ENCODE data around the gene EDIL3. TPM values are rescaled to one million over a fixed set of nuclear protein-coding genes. Genes with fewer than 3 reads are reported as not detected.

Gene EDIL3
- total RNA-seq, 1 experiment from 2014 or later, result 0.07 TPM

- no TSS peak for BruUV-seq (replicated peaks)
- no peak for TF ChIP-seq CTCF (IDR thresholded peaks at IDR 0.05; ENCODE audit: unreplicated experiment)
- no peak for DNase-seq
- H3K4me3 Mint-ChIP-seq (ENCODE audit: low read depth, unreplicated experiment), result no peak overlapping the region
- no peak overlapping the region for H3K27ac Mint-ChIP-seq (ENCODE audit: unreplicated experiment)
- intact Hi-C loops (cut with micrococcal nuclease; ENCODE audit: unreplicated experiment), result loop anchor here (5.0 to 10.0 kb wide), 2 partner anchors 169 to 363 kb away; partner anchors contain the start of gene HAPLN1
- no peaks in the 10 kb centered on the region for H3K4me1 Mint-ChIP-seq (ENCODE audit: low read depth, unreplicated experiment)
- CTCF ChIA-PET, result no interaction called here
- H3K36me3 Mint-ChIP-seq (ENCODE audit: insufficient read depth, unreplicated experiment), result no peaks in the 10 kb centered on the region
- no peaks in the 10 kb centered on the region for H3K9me3 Mint-ChIP-seq (ENCODE audit: low read depth, unreplicated experiment)
- no peaks in the 10 kb centered on the region for H3K27me3 Mint-ChIP-seq (ENCODE audit: unreplicated experiment)
These were observed 299.2 kb downstream of the EDIL3 start for GRCh38 chr5:84085387-84086041.

- intact Hi-C loops (cut with micrococcal nuclease; ENCODE audit: unreplicated experiment), result loop anchor here (10.0 kb wide), 1 partner anchor 174 kb away; no protein-coding TSS in a partner anchor
- no peaks in the 10 kb centered on the region for H3K4me1 Mint-ChIP-seq (ENCODE audit: low read depth, unreplicated experiment)
- CTCF ChIA-PET, result no interaction called here
- H3K36me3 Mint-ChIP-seq (ENCODE audit: insufficient read depth, unreplicated experiment), result no peaks in the 10 kb centered on the region
- DNase-seq, result no peak
- no peak overlapping the region for H3K27ac Mint-ChIP-seq (ENCODE audit: unreplicated experiment)
- BruUV-seq (replicated peaks), result no TSS peak
- H3K9me3 Mint-ChIP-seq (ENCODE audit: low read depth, unreplicated experiment), result no peaks in the 10 kb centered on the region
- no peak overlapping the region for H3K4me3 Mint-ChIP-seq (ENCODE audit: low read depth, unreplicated experiment)
- no peaks in the 10 kb centered on the region for H3K27me3 Mint-ChIP-seq (ENCODE audit: unreplicated experiment)
- no peak for TF ChIP-seq CTCF (IDR thresholded peaks at IDR 0.05; ENCODE audit: unreplicated experiment)
These were observed 303.8 kb downstream of the EDIL3 start for GRCh38 chr5:84080908-84081307.

- intact Hi-C loops (cut with micrococcal nuclease; ENCODE audit: unreplicated experiment), result no loop called here
- H3K36me3 Mint-ChIP-seq (ENCODE audit: insufficient read depth, unreplicated experiment), result no peaks in the 10 kb centered on the region
- H3K4me1 Mint-ChIP-seq (ENCODE audit: low read depth, unreplicated experiment), result no peaks in the 10 kb centered on the region
- no TSS peak for BruUV-seq (replicated peaks)
- DNase-seq, result no peak
- no peaks in the 10 kb centered on the region for H3K27me3 Mint-ChIP-seq (ENCODE audit: unreplicated experiment)
- CTCF ChIA-PET, result no interaction called here
- no peak overlapping the region for H3K27ac Mint-ChIP-seq (ENCODE audit: unreplicated experiment)
- no peak overlapping the region for H3K4me3 Mint-ChIP-seq (ENCODE audit: low read depth, unreplicated experiment)
- no peaks in the 10 kb centered on the region for H3K9me3 Mint-ChIP-seq (ENCODE audit: low read depth, unreplicated experiment)
- TF ChIP-seq CTCF (IDR thresholded peaks at IDR 0.05; ENCODE audit: unreplicated experiment), result no peak
These were observed 312.3 kb downstream of the EDIL3 start for GRCh38 chr5:84072339-84072738.

GRCh38 chr5:84069608-84070179, 315.0 kb downstream of the EDIL3 start:
- DNase-seq, result no peak
- H3K9me3 Mint-ChIP-seq (ENCODE audit: low read depth, unreplicated experiment), result no peaks in the 10 kb centered on the region
- H3K4me3 Mint-ChIP-seq (ENCODE audit: low read depth, unreplicated experiment), result no peak overlapping the region
- no peaks in the 10 kb centered on the region for H3K4me1 Mint-ChIP-seq (ENCODE audit: low read depth, unreplicated experiment)
- H3K36me3 Mint-ChIP-seq (ENCODE audit: insufficient read depth, unreplicated experiment), result no peaks in the 10 kb centered on the region
- intact Hi-C loops (cut with micrococcal nuclease; ENCODE audit: unreplicated experiment), result no loop called here
- no peak for TF ChIP-seq CTCF (IDR thresholded peaks at IDR 0.05; ENCODE audit: unreplicated experiment)
- H3K27ac Mint-ChIP-seq (ENCODE audit: unreplicated experiment), result no peak overlapping the region
- H3K27me3 Mint-ChIP-seq (ENCODE audit: unreplicated experiment), result no peaks in the 10 kb centered on the region
- no TSS peak for BruUV-seq (replicated peaks)
- CTCF ChIA-PET, result no interaction called here

All from Calu3 (cell line).